Mucosa of descending colon (tissue), 3 donors: ENCODE data around the gene ESD. TPM values are rescaled to one million over a fixed set of nuclear protein-coding genes. Genes with fewer than 3 reads are reported as not detected.
A peak's percentile ranks its signal among the peaks of the same experiment; 100 is the strongest.

Experiments
- ATAC-seq: fragments of 200-7000 bp; cut with Tn5 transposase; one replicate; pipeline ENCODE4 v1.9.1; 2020; ENCODE audit warnings: mild to moderate bottlenecking, moderate library complexity
- DNase-seq, 3 donors: peaks; one replicate each; pipeline ENCODE4 v3.0.0-alpha.2; 2020
- H3K36me3 ChIP-seq: fragments of 200-600 bp; one replicate; pipeline ENCODE4 v1.8.0; 2021; ENCODE audit warnings: low read depth, mild to moderate bottlenecking
- H3K4me1 ChIP-seq: fragments of 200-600 bp; one replicate; pipeline ENCODE4 v1.8.0; 2021; ENCODE audit warnings: low read depth, mild to moderate bottlenecking
- H3K4me3 ChIP-seq: fragments of 200-600 bp; one replicate; pipeline ENCODE4 v1.8.0; 2021; ENCODE audit warnings: mild to moderate bottlenecking
- H3K9me3 ChIP-seq: fragments of 200-600 bp; one replicate; pipeline ENCODE4 v1.8.0; 2021; ENCODE audit warnings: mild to moderate bottlenecking
- intact Hi-C, 2 donors: fragments of 100-400 bp; cut with DNase I in 1 of 2; cut with micrococcal nuclease in 1 of 2; formaldehyde crosslinking; loops; one replicate each; pipeline versions ENCODE4 v1.11.0 to v1.11.1; 2022; cut with DNase I, micrococcal nuclease
- total RNA-seq, 3 donors: library from RNA; stranded (reverse); fragmentation: NEBNext Ultra II Directional in 2 of 3; extraction: Animal tissue kit (Norgen Biotek cat#: 25700) in 2 of 3; gene quantifications; one replicate each; pipeline versions ENCODE4 v1.2.1 to v1.2.4, GENCODE V29; 2021 to 2023
- TF ChIP-seq, protein P1 (sequence below): fragments of 200-600 bp; IDR thresholded peaks from one replicate; pipeline ENCODE4 v1.8.0; 2022; ENCODE audit warnings: antibody characterized with exemption, mild to moderate bottlenecking
- donor health status: DM: no; HTN: no; CAD: no; lungs with moderate emphysema.
- donor health status: DM: no; HTN: no; CAD: no.
- donor health status: DM: no; HTN: yes; CAD: no.

Gene ESD
- total RNA-seq, 3 donors from 2014 or later = 86.1 to 98.0 (median 97.0) TPM

DNA sequence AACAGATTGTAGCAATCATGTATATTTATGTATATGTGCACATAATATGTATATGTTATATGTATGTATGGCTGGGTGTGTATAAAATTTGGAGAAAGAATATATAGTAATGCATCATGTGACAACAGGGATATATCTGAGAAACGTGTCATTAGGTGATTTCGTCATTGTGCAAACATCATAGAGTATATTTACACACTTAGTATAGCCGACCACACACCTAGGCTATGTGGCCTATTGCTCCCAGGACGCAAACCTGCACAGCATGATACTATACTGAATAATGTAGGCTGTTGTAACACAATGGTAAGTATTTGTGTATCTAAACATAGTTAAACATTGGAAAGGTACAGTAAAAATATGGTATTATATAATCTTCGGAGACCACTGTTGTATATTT lies 43.8 kb downstream of the ESD start:
- H3K9me3 ChIP-seq = no peaks in the 10 kb centered on the region
- ATAC-seq (peak; percentile 73), DNase-seq (no peak)
- no peak overlapping the region for H3K4me3 ChIP-seq
- peaks cover 11% of the 10 kb centered on the region for H3K4me1 ChIP-seq
- no peaks in the 10 kb centered on the region for H3K36me3 ChIP-seq
- intact Hi-C loops = no loop called here
- TF ChIP-seq, protein P1, sequence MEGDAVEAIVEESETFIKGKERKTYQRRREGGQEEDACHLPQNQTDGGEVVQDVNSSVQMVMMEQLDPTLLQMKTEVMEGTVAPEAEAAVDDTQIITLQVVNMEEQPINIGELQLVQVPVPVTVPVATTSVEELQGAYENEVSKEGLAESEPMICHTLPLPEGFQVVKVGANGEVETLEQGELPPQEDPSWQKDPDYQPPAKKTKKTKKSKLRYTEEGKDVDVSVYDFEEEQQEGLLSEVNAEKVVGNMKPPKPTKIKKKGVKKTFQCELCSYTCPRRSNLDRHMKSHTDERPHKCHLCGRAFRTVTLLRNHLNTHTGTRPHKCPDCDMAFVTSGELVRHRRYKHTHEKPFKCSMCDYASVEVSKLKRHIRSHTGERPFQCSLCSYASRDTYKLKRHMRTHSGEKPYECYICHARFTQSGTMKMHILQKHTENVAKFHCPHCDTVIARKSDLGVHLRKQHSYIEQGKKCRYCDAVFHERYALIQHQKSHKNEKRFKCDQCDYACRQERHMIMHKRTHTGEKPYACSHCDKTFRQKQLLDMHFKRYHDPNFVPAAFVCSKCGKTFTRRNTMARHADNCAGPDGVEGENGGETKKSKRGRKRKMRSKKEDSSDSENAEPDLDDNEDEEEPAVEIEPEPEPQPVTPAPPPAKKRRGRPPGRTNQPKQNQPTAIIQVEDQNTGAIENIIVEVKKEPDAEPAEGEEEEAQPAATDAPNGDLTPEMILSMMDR = no peak

DNA sequence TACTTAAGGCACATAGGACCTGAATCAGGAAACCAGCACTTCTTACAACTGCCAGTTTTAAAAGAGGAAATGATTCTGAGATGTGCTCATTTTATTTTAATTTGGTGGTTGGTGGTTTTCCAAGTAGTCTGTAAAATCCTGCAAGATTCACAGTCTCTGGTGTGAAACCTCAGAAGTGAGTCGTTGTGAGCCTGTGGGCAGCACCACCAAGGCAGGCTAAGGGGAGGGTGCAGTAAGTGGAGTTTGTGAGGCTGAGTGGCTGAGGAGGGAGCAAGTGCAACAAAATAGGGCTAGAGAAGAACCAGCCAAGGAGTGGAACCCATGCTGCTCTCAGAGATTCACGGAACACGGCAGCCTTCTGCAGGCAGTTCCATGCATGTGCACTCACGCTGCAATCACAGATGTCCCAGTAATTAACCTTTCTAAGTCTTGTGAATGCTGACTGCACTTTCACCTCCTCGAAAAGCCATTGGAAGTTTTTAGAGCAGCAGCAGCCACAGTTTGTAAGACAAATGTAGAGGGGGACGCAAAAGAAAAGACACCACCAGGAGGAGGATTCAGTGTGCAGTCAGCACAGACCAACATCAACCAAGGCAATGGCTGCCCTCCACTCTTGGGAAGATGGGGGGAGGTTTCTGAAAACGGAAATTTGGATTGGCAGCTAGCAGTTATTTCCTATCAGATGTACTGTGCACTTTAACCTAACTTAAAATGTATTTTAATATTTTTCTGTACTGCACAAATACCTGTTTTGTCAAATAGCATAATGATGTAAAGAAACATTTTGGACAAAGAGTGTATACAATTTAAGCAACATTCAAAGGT lies 44.9 kb downstream of the ESD start:
- intact Hi-C loops = no loop called here
- H3K4me3 ChIP-seq = no peak overlapping the region
- peak in 1 of 3 donors; percentile 18 for DNase-seq
- TF ChIP-seq, protein P1 = no peak
- H3K4me1 ChIP-seq = peaks cover 6% of the 10 kb centered on the region
- ATAC-seq = peak; percentile 39
- H3K36me3 ChIP-seq = no peaks in the 10 kb centered on the region
- no peaks in the 10 kb centered on the region for H3K9me3 ChIP-seq

DNA sequence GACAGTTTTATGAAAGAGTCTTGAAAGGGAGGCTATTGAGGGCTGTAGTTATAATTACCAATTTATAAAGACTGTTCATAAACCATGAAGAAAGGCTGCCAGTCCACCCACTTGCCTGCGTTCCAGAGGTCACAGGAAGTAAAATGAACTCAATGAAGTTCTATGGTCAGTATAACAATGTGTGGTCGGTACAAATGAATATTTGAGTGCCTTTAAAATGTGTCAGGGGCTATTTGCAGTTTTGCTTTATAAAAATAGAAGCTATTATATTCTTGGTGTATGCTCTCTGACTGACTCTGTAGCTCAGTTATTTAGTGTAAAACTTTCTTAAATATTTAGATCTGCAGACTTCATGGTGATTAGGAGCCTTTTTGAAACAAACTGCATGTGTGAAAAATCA lies 47.0 kb downstream of the ESD start:
- no peaks in the 10 kb centered on the region for H3K9me3 ChIP-seq
- TF ChIP-seq, protein P1 = no peak
- H3K36me3 ChIP-seq = no peaks in the 10 kb centered on the region
- ATAC-seq = no peak
- no peak overlapping the region for H3K4me3 ChIP-seq
- no peak for DNase-seq
- H3K4me1 ChIP-seq = no peaks in the 10 kb centered on the region
- intact Hi-C loops = no loop called here

DNA sequence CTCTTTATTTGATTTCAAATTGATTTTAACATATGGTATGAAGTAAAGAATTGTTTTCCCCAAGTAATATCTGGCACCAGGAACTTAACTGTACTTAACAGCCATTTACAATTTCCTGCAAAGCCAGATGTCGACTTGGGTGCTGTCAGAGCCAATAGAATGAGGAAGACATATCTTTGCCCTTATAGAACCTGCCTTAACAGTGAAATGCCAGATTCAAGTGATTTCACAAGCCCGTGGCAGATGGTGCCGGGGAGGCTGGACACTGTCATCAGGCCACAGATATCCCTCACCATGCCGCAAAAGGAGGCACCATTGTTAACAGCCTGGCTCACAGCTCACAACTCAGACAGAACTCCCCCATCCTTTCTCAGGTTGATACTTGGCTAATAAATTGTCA lies 48.7 kb downstream of the ESD start:
- no peaks in the 10 kb centered on the region for H3K4me1 ChIP-seq
- DNase-seq = no peak
- TF ChIP-seq, protein P1 = no peak
- H3K4me3 ChIP-seq = no peak overlapping the region
- peak; percentile 75 for ATAC-seq
- intact Hi-C loops = no loop called here
- no peaks in the 10 kb centered on the region for H3K36me3 ChIP-seq
- H3K9me3 ChIP-seq = no peaks in the 10 kb centered on the region

DNA sequence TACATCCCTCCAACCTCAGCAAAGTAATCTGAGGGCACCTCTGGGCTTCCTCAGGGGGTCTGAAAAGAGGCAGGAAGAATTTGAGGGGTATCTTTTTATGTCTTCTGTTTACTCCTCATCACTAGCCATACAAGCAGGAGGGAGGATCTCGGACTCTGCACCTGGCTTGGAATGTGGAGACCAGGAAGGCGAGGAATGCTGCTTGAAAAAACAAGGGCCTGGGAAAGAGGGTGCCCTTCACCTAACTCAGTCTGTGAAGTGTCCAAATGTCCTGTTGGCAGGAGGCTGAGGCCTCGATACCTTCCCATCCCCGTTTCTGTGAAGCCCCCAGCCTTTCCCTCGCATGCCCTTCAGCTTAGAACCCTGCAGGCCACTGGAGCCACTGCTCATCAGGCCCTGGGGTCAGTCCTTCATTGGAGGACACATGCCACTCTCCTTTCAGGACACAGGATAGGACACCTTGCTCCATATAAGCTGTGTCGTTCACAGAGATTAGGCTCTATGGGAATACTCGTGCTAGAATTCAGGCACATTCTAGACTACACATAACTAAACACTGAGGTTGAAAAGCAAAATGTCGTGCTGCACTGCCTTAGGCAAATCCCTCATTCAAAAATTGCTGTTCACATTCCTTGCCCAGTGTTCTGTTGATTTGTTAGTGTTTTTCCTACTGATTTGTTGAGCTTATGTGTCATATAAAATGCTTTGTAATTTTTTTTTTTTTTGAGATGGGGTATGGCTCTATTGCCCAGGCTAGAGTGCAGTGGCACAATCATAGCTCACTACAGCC lies 49.7 kb downstream of the ESD start:
- Histone ChIP-seq H3K4me1 (no peaks in the 10 kb centered on the region), H3K36me3 (no peaks in the 10 kb centered on the region), H3K9me3 (no peaks in the 10 kb centered on the region), H3K4me3 (no peak overlapping the region)
- TF ChIP-seq, protein P1 = no peak
- intact Hi-C loops = no loop called here
- DNase-seq = no peak
- ATAC-seq = no peak
